GM23248 (cell line): ENCODE measurements around the gene HTR5A.

ENCODE experiments used
- EZH2 ChIP-seq: fragments of 200-600 bp; sonication (generic); IDR thresholded peaks from 2 replicates; pipeline ENCODE4 v1.6.1; 2018; ENCODE audit warnings: antibody characterized with exemption, mild to moderate bottlenecking; ENCODE audit not compliant: insufficient read depth, poor library complexity, severe bottlenecking
- EZH2phosphoT487 ChIP-seq: fragments of 200-600 bp; sonication (generic); IDR thresholded peaks from 2 replicates; pipeline ENCODE4 v1.6.1; 2018; ENCODE audit warnings: antibody characterized with exemption, moderate library complexity, mild to moderate bottlenecking, low read depth; ENCODE audit not compliant: insufficient read depth

DNA sequence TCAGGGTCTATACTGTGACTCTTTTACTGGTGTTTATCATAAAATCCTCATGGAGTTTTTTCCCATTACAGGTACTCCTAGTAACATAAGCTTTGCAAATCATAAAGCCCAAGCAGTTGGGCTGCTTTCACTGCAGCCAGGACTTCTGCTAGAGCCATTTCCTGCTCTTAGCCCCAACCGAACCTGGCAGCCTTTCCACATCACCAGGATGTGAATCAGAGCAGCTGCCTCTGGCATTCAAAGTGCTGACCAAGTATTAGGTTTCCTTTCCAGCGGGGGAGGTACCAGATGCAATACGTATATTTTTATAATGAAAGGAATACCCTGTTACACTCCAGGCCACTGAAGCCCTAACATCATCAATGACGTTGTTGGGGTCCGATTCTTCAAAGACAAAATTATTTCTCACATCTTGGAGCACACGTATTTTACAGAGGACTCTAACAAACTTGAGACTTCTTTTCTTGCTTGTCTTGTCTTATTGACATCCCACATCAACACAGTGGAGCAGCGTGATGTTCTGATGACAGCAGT, 3.6 kb upstream of the HTR5A start:
- no peak for TF ChIP-seq EZH2
- TF ChIP-seq EZH2phosphoT487: no peak
